Loucy (cell line): Measurements from ENCODE around the gene FHIT.

Experiments
- CTCF ChIP-seq: fragments of 200-600 bp; sonication (generic); conservative IDR thresholded peaks from 2 replicates; pipeline ENCODE4 v1.5.1; 2014; ENCODE audit warnings: mild to moderate bottlenecking, antibody characterized with exemption, low read length
- EZH2phosphoT487 ChIP-seq: fragments of 200-600 bp; IDR thresholded peaks from 2 replicates; pipeline ENCODE4 v1.6.1; 2018; ENCODE audit warnings: antibody characterized with exemption, mild to moderate bottlenecking, moderate library complexity, borderline replicate concordance

- TF ChIP-seq CTCF (no peak), EZH2phosphoT487 (no peak)
These were observed 913.8 kb downstream of the FHIT start for GRCh38 chr3:60337421-60337820.
